Left lung (tissue), 10 donors: ENCODE data around the gene ARPC4. TPM values are rescaled to one million over a fixed set of nuclear protein-coding genes. Genes with fewer than 3 reads are reported as not detected.
"Not testable (repeated sequence)": the region's sequence is repeated elsewhere in the genome, so short reads cannot be mapped to it uniquely, and the experiment has no call there.

ENCODE experiments used
- ATAC-seq: fragments of 200-7000 bp; cut with Tn5 transposase; one replicate; pipeline ENCODE4 v1.9.1; 2020; ENCODE audit warnings: moderate library complexity
- DNase-seq, 4 donors: peaks; one replicate each; pipeline ENCODE4 v3.0.0-alpha.2; 2013 to 2020
- H3K27ac ChIP-seq, 2 donors: fragments of 200-600 bp; sonication (generic) in 1 of 2; one replicate each; pipeline versions ENCODE4 v1.5.0 to v1.8.0; 2020 to 2021
- H3K27me3 ChIP-seq, 2 donors: fragments of 200-600 bp; sonication (generic) in 1 of 2; one replicate each; pipeline versions ENCODE4 v1.5.0 to v1.8.0; 2020 to 2021
- H3K36me3 ChIP-seq, 2 donors: fragments of 200-600 bp; sonication (generic) in 1 of 2; one replicate each; pipeline versions ENCODE4 v1.5.0 to v1.8.0; 2020 to 2021
- H3K4me1 ChIP-seq, 2 donors: fragments of 200-600 bp; one replicate each; pipeline ENCODE4 v1.8.0; 2021
- H3K4me3 ChIP-seq, 2 donors: fragments of 200-600 bp; sonication (generic) in 1 of 2; one replicate each; pipeline versions ENCODE4 v1.5.0 to v1.8.0; 2020 to 2021; ENCODE audit warnings: mild to moderate bottlenecking in 1 of 2
- H3K9me3 ChIP-seq, 2 donors: fragments of 200-600 bp; sonication (generic) in 1 of 2; one replicate each; pipeline versions ENCODE4 v1.5.0 to v1.8.0; 2020 to 2021
- intact Hi-C, 2 donors: fragments of 100-400 bp; cut with DNase I; formaldehyde crosslinking; loops; one replicate each; pipeline versions ENCODE4 v1.11.2 to v1.14.2; 2022
- polyA plus RNA-seq, 6 donors: library from polyadenylated mRNA; unstranded; fragments of 120-200 nt; gene quantifications; one replicate each; pipeline ENCODE4 v1.2.1, GENCODE V29; 2013; ENCODE audit not compliant: insufficient read length in 6 of 6
- total RNA-seq, 2 donors: library from RNA; stranded (reverse); fragmentation: NEBNext Ultra II Directional; extraction: Animal tissue kit (Norgen Biotek cat#: 25700); gene quantifications; one replicate each; pipeline ENCODE4 v1.2.1, GENCODE V29; 2021
- TF ChIP-seq, protein P1 (sequence below), 2 donors: fragments of 200-600 bp; sonication (generic) in 1 of 2; IDR thresholded peaks; one replicate each; pipeline versions ENCODE4 v1.5.0 to v1.8.0; 2021; ENCODE audit warnings: antibody characterized with exemption in 2 of 2
- donor health status: DM: no; HTN: yes; CAD: no.
- donor health status: DM: no; HTN: no; CAD: no.

The ARPC4 gene
- total and polyA plus RNA-seq, 8 donors, result 87.7 to 193 (median 112) TPM

DNA sequence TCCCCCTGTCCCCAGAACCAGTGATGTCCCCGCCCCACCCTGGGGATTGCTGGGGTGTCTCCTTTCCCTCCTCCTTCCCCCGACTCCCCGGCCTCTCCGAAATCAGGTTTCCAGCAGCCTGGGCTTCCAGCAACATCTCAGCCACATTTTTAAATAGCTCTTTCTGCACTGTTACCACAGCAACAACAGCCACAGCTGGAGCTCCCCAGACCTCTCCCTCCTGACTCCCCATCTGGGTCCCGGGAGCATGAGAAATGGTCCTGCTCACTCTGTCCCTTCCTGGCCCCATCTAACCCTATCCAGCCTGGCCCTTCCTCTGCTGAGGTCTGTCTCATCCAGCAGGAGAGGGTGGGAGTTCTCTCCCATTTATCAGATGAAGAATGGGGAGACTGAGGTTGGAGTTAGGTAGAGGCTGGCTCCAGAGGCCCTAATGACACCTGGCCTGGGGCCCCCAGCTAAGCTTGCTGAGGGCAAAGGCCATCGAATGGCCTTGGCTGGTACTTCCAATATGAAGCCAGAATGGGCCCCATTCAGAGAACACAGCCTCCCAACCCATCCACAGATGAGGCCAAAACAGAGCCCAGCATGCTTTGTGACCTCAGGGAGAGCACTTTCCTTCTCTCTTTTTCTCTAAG, 24.6 kb upstream of the ARPC4 start:
- Histone ChIP-seq H3K4me3 (peak overlapping the region in 1 of 2 donors; percentile 63), H3K9me3 (no peaks in the 10 kb centered on the region), H3K36me3 (peaks cover 0 to 12% of the 10 kb centered on the region in 2 donors), H3K27ac (peak overlapping the region in 1 of 2 donors; percentile 62), H3K4me1 (peaks cover 12 to 46% of the 10 kb centered on the region in 2 donors), H3K27me3 (no peaks in the 10 kb centered on the region)
- TF ChIP-seq, protein P1, sequence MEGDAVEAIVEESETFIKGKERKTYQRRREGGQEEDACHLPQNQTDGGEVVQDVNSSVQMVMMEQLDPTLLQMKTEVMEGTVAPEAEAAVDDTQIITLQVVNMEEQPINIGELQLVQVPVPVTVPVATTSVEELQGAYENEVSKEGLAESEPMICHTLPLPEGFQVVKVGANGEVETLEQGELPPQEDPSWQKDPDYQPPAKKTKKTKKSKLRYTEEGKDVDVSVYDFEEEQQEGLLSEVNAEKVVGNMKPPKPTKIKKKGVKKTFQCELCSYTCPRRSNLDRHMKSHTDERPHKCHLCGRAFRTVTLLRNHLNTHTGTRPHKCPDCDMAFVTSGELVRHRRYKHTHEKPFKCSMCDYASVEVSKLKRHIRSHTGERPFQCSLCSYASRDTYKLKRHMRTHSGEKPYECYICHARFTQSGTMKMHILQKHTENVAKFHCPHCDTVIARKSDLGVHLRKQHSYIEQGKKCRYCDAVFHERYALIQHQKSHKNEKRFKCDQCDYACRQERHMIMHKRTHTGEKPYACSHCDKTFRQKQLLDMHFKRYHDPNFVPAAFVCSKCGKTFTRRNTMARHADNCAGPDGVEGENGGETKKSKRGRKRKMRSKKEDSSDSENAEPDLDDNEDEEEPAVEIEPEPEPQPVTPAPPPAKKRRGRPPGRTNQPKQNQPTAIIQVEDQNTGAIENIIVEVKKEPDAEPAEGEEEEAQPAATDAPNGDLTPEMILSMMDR (IDR thresholded peaks at IDR 0.05), result no peak
- DNase-seq, result no peak
- intact Hi-C loops, result no loop called here
- ATAC-seq, result no peak

DNA sequence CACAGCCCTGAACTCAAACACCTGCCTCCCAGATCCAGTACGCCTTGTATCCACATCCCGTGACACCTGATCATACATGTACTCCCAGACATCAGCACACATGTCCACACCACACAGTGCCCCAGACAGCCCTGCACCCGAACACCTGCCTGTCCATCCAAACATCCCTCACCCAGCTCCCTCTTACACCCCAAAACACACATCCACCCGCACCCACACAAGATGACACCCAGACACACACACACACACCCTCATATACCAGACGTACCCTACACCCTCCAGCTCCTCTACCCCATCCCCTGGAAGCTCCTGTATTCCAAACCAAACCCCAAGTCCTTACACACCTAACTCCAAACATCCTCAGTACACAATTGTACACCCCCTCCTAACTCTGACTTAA, 23.9 kb upstream of the ARPC4 start:
- Histone ChIP-seq H3K27ac (peak overlapping the region; percentile 69), H3K4me3 (peak overlapping the region; percentile 63 to 89), H3K9me3 (no peaks in the 10 kb centered on the region), H3K27me3 (no peaks in the 10 kb centered on the region), H3K4me1 (peaks cover 12 to 46% of the 10 kb centered on the region in 2 donors), H3K36me3 (peaks cover 0 to 11% of the 10 kb centered on the region in 2 donors)
- DNase-seq (no peak), ATAC-seq (no peak)
- TF ChIP-seq, protein P1 (IDR thresholded peaks at IDR 0.05), result no peak
- intact Hi-C loops, result no loop called here

DNA sequence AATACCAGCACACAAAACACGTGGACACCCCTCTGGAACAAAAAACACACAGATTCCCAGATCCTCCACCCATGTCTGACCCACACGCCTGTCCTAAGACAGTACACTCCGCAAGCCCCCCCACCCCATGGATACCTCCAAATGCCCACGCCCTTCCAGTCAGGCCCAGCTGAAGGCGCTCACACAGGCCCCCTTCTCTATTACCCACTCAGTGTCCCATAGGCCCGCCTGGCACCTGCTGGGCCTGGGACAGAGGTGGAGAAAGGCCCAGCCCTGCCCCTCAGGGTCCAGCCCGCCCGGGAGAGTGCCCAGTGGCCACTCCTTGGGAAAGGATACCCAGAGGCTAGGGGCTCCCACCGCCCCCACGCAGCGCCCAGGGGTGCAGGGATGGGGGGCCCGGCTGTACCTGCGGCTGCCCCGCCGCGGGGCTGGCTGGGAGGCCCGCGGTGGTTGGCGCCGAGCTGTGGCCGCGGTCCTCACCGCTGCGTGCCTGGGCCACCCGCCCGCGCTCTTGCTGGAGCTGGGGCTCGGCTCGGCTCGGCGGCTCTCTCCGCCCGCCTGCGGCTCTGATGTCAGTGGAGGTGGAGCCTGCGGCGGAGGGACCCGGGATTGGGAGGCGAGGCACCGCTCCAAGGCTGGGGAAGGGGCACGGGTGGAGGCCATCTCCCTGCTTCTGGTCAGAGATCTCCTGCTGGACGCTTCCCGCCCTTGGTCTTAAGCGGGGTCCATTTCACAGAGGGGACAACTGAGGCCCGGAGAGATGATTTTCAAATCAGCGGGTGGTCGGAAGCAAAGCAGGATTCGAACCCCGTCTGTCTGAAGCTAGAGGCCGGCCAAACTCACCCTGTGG, 23.2 kb upstream of the ARPC4 start, which contains the start of gene CAMK1:
TSS of gene CAMK1 (minus strand) at position 522 of the 850 bp plus-strand sequence. CDS start 2,198 bp downstream, outside the sequence.
- intact Hi-C loops, result no loop called here
- TF ChIP-seq, protein P1 (IDR thresholded peaks at IDR 0.05), result no peak
- H3K4me1 ChIP-seq, result peaks cover 12 to 46% of the 10 kb centered on the region in 2 donors
- no peaks in the 10 kb centered on the region for H3K27me3 ChIP-seq
- H3K36me3 ChIP-seq, result peaks cover 0 to 11% of the 10 kb centered on the region in 2 donors
- peak; percentile 98 for ATAC-seq
- peak within 1 kb of the TSS; percentile 63 to 89 for H3K4me3 ChIP-seq
- no peaks in the 10 kb centered on the region for H3K9me3 ChIP-seq
- DNase-seq, result peak; percentile 71 to 96 (median 86)
- peak within 1 kb of the TSS; percentile 69 for H3K27ac ChIP-seq

DNA sequence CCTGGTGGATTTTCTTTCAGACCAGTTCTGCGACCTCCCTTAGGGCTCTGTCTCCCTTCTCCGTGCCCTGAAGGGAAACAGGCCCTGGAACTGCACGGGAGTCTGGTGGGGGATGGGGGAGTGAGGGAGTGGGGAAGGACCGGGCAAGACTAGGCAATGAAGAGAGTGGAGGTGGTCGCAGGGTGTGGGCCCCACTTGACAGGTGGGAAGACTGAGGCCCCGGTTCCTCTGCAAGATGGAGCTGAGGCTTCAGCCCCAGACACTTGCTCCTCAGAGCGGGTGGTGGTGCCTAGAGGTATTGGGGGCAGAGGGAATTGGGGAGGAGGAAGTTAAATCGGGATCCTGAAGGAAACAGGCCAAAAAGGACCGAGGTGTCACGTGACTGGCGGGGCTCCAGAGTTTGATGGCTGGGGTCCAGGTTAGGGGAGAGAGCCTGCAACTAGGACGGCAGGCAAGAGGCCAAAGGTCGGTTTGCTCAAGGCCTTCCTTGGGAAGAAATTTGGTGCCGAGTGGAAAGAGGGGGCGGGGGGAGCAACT, 22.5 kb upstream of the ARPC4 start:
- peak overlapping the region; percentile 69 for H3K27ac ChIP-seq
- TF ChIP-seq, protein P1 (IDR thresholded peaks at IDR 0.05), result no peak
- DNase-seq (peak in 3 of 4 donors; percentile 77 to 89 (median 86)), ATAC-seq (peak; percentile 22)
- no peaks in the 10 kb centered on the region for H3K9me3 ChIP-seq
- peak overlapping the region; percentile 63 to 89 for H3K4me3 ChIP-seq
- intact Hi-C loops, result no loop called here
- peaks cover 12 to 46% of the 10 kb centered on the region in 2 donors for H3K4me1 ChIP-seq
- peaks cover 0 to 7% of the 10 kb centered on the region in 2 donors for H3K36me3 ChIP-seq
- no peaks in the 10 kb centered on the region for H3K27me3 ChIP-seq

DNA sequence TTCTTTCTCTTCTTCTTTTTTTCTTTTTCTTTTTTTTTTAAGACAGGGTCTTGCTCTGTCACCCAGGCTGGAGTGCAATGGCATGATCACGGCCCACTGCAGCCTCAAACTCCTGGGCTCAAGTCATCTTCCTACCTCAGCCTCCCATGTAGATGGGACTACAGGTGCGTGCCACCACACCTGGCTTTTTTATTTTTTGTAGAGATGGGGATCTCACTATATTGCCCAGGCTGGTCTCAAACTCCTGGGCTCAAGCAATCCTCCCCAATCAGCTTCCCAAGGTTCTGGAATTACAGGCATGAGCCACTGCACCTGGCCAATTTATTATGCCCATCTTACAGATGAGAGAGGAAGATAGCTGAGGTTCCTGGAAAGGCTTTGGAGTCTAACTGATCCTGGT, 21.9 kb upstream of the ARPC4 start:
- intact Hi-C loops, ATAC-seq, DNase-seq, H3K27me3 ChIP-seq, H3K4me3 ChIP-seq, H3K9me3 ChIP-seq, H3K27ac ChIP-seq, H3K36me3 ChIP-seq: not testable (repeated sequence)
- H3K4me1 ChIP-seq, result peaks cover 12 to 46% of the 10 kb centered on the region in 2 donors
